Measurements from ENCODE around the gene POU2AF3.

The POU2AF3 gene

DNA sequence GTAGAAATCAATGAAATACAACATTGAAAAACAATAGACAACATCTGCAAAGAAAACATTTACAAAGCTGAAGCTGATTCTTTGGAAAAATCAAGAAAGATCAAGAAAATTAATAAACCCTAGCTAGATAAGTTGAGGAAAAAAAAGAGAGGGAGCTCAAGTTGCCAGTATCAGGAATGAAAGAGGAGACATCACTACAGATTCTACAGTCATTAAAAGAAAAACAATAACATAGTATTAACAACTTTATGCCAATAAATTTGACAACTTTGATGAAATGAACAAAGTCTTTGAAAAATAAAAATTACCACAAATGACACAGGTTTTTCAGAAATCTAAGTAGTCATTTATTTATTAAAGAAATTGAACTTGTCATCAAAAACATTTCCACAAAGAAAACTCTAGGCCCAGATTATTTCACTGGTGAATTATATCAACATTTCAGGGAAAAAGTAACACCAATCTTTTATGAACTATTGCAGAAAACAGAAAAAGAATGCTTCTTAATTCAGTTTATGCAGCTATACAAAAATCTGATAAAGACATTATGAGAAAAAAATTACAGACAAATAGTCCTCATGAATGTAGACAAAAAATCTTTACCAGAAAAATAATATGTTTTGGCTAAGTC, 41.5 kb downstream of the POU2AF3 start:
- no peak overlapping the region for H3K27ac ChIP-seq
- no peaks in the 10 kb centered on the region for H3K36me3 ChIP-seq
- TF ChIP-seq, protein P1, sequence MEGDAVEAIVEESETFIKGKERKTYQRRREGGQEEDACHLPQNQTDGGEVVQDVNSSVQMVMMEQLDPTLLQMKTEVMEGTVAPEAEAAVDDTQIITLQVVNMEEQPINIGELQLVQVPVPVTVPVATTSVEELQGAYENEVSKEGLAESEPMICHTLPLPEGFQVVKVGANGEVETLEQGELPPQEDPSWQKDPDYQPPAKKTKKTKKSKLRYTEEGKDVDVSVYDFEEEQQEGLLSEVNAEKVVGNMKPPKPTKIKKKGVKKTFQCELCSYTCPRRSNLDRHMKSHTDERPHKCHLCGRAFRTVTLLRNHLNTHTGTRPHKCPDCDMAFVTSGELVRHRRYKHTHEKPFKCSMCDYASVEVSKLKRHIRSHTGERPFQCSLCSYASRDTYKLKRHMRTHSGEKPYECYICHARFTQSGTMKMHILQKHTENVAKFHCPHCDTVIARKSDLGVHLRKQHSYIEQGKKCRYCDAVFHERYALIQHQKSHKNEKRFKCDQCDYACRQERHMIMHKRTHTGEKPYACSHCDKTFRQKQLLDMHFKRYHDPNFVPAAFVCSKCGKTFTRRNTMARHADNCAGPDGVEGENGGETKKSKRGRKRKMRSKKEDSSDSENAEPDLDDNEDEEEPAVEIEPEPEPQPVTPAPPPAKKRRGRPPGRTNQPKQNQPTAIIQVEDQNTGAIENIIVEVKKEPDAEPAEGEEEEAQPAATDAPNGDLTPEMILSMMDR (IDR thresholded peaks at IDR 0.05; ENCODE audit: low read depth, low read length), result no peak
- no peak for DNase-seq
- H3K4me3 ChIP-seq (ENCODE audit: low read depth, low read length), result no peak overlapping the region
- H3K9me3 ChIP-seq (ENCODE audit: severe bottlenecking), result no peaks in the 10 kb centered on the region
- no peaks in the 10 kb centered on the region for H3K27me3 ChIP-seq (ENCODE audit: insufficient read depth, low read depth, severe bottlenecking)

DNA sequence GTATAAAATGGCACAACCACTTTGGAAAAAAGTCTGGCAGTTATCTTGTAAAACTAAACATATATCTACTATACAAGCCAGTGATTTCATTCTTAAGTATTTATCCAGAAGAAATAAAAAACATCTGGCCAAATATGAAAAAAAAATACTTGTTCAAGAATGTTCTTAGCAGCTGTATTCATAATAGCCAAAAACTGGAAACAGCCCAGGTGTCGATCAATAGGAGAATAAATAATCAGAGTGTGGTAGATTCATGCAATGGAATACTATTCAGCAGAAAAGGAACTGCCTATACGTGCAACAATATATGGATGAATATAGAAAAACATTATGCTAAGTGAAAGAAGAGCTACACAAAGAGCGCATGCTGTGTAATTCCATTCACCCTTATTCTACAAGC, 44.0 kb downstream of the POU2AF3 start:
- DNase-seq, result no peak
- Histone ChIP-seq H3K36me3 (no peaks in the 10 kb centered on the region), H3K27ac (no peak overlapping the region), H3K9me3 (ENCODE audit: severe bottlenecking) (no peaks in the 10 kb centered on the region), H3K4me3 (ENCODE audit: low read depth, low read length) (no peak overlapping the region), H3K27me3 (ENCODE audit: insufficient read depth, low read depth, severe bottlenecking) (no peaks in the 10 kb centered on the region)
- TF ChIP-seq, protein P1 (IDR thresholded peaks at IDR 0.05; ENCODE audit: low read depth, low read length), result no peak

DNA sequence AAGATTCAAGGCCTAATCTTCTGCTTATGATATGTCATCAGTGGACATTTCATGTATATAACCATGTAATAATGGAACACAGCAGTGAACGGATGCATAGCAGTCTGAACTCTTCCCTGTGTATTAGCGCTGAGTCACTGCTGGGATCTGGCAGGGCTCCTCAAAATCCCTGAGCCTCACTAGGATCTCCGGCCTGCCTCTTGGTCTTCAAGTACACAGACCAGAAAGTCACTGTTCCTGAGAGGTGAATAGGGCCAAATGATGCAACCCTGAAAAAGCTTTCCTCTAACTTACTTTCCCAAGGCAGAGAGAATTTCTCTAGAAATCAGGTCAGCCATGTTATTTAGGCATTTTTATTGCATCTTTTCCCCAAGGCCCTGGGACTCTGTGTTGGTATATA, 45.7 kb downstream of the POU2AF3 start:
- H3K27me3 ChIP-seq (ENCODE audit: insufficient read depth, low read depth, severe bottlenecking), result no peaks in the 10 kb centered on the region
- no peak overlapping the region for H3K4me3 ChIP-seq (ENCODE audit: low read depth, low read length)
- H3K9me3 ChIP-seq (ENCODE audit: severe bottlenecking), result no peaks in the 10 kb centered on the region
- H3K36me3 ChIP-seq, result no peaks in the 10 kb centered on the region
- DNase-seq, result no peak
- TF ChIP-seq, protein P1 (IDR thresholded peaks at IDR 0.05; ENCODE audit: low read depth, low read length), result no peak
- no peak overlapping the region for H3K27ac ChIP-seq

DNA sequence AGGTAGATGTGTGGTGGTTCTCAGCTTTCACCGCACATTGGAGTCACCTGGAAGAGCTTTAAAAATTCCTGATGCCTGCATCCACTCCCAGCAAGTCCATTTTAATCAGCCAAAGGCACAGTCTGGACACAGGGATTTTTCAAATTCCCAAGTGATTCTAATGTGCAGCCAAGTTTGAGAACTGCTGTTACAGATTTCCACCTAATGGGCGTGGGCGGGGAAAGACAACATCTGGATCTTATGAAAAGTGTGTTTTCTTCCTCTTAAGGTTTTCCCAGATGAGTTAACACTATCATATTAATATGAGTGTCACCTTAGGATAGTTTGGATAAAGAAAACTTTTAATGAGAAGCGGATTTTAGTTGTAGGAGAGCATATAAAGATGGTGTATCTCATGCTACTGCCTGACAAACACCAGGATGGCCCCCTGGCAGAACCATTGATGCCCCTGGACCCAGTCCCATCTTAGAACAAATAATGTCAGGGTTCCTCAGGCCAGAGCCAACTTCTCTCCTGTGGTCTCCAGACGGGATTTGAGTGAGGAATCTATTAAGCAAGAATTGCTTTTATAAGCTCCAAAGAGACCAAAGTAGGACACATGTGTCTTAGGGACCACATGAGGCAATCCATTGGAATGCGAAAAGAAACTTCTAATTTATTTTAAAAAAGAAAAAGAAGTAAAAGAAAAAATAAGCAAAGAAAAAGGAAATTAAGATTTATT, 48.8 kb downstream of the POU2AF3 start:
- Histone ChIP-seq H3K27me3 (ENCODE audit: insufficient read depth, low read depth, severe bottlenecking) (no peaks in the 10 kb centered on the region), H3K9me3 (ENCODE audit: severe bottlenecking) (no peaks in the 10 kb centered on the region), H3K4me3 (ENCODE audit: low read depth, low read length) (no peak overlapping the region), H3K36me3 (no peaks in the 10 kb centered on the region), H3K27ac (no peak overlapping the region)
- TF ChIP-seq, protein P1 (IDR thresholded peaks at IDR 0.05; ENCODE audit: low read depth, low read length), result no peak
- DNase-seq, result no peak

DNA sequence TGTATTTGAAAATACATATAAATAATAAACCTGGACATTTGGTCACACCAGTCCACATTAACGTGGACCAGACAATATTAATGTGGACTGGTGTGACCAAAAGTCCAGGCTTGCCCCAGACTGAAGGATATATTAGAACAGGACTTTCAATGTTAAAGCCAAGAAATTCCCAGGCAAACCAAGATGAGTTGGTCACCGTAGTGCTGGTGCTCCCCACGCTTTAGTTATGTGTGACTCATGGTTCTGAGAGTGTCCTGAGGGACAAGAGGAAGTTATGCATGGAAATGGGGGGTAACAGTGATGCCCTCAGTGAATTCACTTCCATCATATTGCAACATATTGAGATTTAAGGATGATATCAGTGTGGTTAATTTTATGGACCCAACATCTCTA, 49.4 kb downstream of the POU2AF3 start:
- TF ChIP-seq, protein P1 (IDR thresholded peaks at IDR 0.05; ENCODE audit: low read depth, low read length), result no peak
- Histone ChIP-seq H3K4me3 (ENCODE audit: low read depth, low read length) (no peak overlapping the region), H3K27ac (no peak overlapping the region), H3K27me3 (ENCODE audit: insufficient read depth, low read depth, severe bottlenecking) (no peaks in the 10 kb centered on the region), H3K36me3 (no peaks in the 10 kb centered on the region), H3K9me3 (ENCODE audit: severe bottlenecking) (no peaks in the 10 kb centered on the region)
- DNase-seq, result no peak

Measured in WERI-Rb-1 (cell line).